ENCODE measurements around the gene OSBPL3. TPM values are rescaled to one million over a fixed set of nuclear protein-coding genes. Genes with fewer than 3 reads are reported as not detected.

Gene OSBPL3
- total RNA-seq, 1 experiment from 2014 or later: 8.6 TPM

DNA sequence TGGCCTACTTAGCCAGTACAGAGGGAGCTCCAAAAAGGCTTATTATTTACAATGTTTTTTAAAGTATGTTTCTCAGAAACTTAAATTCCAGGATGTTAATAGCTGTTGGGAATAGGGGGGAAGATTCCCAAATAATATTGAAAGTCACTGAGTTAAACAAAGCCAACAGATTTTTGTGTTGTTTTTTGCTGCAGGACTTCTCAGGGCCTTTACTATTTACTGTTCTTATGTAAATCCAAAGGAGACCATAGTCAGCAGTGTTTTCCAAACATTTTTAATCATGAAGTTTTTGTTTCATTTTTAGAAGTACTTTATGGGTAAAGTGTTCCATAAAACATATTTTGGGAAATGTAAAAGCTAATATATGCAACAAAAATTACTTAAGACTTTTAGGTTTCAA lies 122.4 kb downstream of the OSBPL3 start:
- Mint-ChIP-seq H3K9me3 (no peaks in the 10 kb centered on the region), H3K4me3 (no peak overlapping the region), H3K4me1 (peaks cover 11% of the 10 kb centered on the region in 2 experiments), H3K27ac (no peak overlapping the region), H3K36me3 (ENCODE audit: insufficient read depth in 1 of 3, low read depth in 3 of 3) (peaks cover 7 to 14% (median 7%) of the 10 kb centered on the region in 3 experiments; a peak in 6 of 7 replicates), H3K27me3 (ENCODE audit: low read depth) (no peaks in the 10 kb centered on the region)
- H2BK12ac ChIP-seq (ENCODE audit: insufficient read length, low read depth, low read length): no peak overlapping the region
- H2AFZ ChIP-seq (ENCODE audit: low read length): no peak overlapping the region
- H2AK5ac ChIP-seq (ENCODE audit: insufficient read length, low read length): no peak overlapping the region
- no peak overlapping the region for H2BK5ac ChIP-seq (ENCODE audit: insufficient read length, low read length)
- no peak overlapping the region for H3K18ac ChIP-seq (ENCODE audit: insufficient read length, low read depth, low read length)
- H3K56ac ChIP-seq (ENCODE audit: insufficient read length, low read depth, low read length): no peak overlapping the region
- H3K23ac ChIP-seq (ENCODE audit: insufficient read length, low read depth, low read length): no peak overlapping the region
- no peak overlapping the region for H2BK120ac ChIP-seq (ENCODE audit: low read depth, low read length, poor library complexity, severe bottlenecking)
- no peak overlapping the region for H3K14ac ChIP-seq (ENCODE audit: insufficient read depth, low read length)
- H2BK20ac ChIP-seq (ENCODE audit: low read depth, low read length, poor library complexity, severe bottlenecking): no peak overlapping the region
- H3K4ac ChIP-seq (ENCODE audit: low read depth, low read length): no peak overlapping the region
- no peaks in the 10 kb centered on the region for H3K23me2 ChIP-seq (ENCODE audit: insufficient read length, low read depth, low read length, poor library complexity, severe bottlenecking)
- H4K5ac ChIP-seq (ENCODE audit: insufficient read length, low read depth, low read length): no peak overlapping the region
- H3K4me2 ChIP-seq (ENCODE audit: insufficient read depth, insufficient read length, low read length): no peak overlapping the region
- H3K9me3 ChIP-seq (ENCODE audit: control insufficient read depth, low read depth, low read length): no peaks in the 10 kb centered on the region
- no peak for DNase-seq
- no peak overlapping the region for H4K8ac ChIP-seq (replicated peaks; ENCODE audit: insufficient read length, low read depth, low read length)
- TF ChIP-seq CTCF (conservative IDR thresholded peaks at IDR 0.05): no peak
- H3K4me1 ChIP-seq (ENCODE audit: insufficient read depth, low read length): no peaks in the 10 kb centered on the region
- no peaks in the 10 kb centered on the region for H3K79me2 ChIP-seq (ENCODE audit: insufficient read depth, low read length)
- H2BK15ac ChIP-seq (ENCODE audit: low read depth, low read length): no peak overlapping the region
- H3T11ph ChIP-seq (ENCODE audit: low read length): no peak overlapping the region
- H4K91ac ChIP-seq (ENCODE audit: insufficient read length, low read depth, low read length): no peak overlapping the region
- H3K27ac ChIP-seq (ENCODE audit: insufficient read length, low read depth, low read length): no peak overlapping the region
- no peaks in the 10 kb centered on the region for H3K27me3 ChIP-seq (ENCODE audit: insufficient read depth, low read length)
- no peak overlapping the region for H3K9ac ChIP-seq (ENCODE audit: extremely low read depth, insufficient read length, low read length)
- H4K20me1 ChIP-seq (ENCODE audit: control insufficient read depth, insufficient read depth, insufficient read length): no peaks in the 10 kb centered on the region
- H3K79me1 ChIP-seq (ENCODE audit: insufficient read depth, low read depth, low read length, poor library complexity, severe bottlenecking): no peaks in the 10 kb centered on the region

Measured in H9 (cell line).